OCI-LY1 (cell line): ENCODE data around the gene ABCG2.

Experiments used
- H2AFZ ChIP-seq: fragments of 200-600 bp; sonication (generic), shearing (Covaris generic); 2 replicates; pipeline ENCODE4 v1.6.0; 2014; ENCODE audit warnings: antibody characterized with exemption, mild to moderate bottlenecking, low read length
- H3F3A ChIP-seq: fragments of 200-600 bp; sonication (generic), shearing (Covaris generic); 2 replicates; pipeline ENCODE4 v1.6.0; 2014; ENCODE audit warnings: mild to moderate bottlenecking, antibody characterized with exemption, low read length, moderate library complexity; ENCODE audit not compliant: insufficient read depth
- H3K27ac ChIP-seq: fragments of 200-600 bp; sonication (generic); 2 replicates; pipeline ENCODE4 v1.5.1; 2014; ENCODE audit warnings: low read length, mixed run types, mild to moderate bottlenecking, low read depth; ENCODE audit not compliant: poor library complexity, severe bottlenecking
- H3K27me3 ChIP-seq: fragments of 200-600 bp; sonication (generic); 2 replicates; pipeline ENCODE4 v1.6.0; 2014; ENCODE audit warnings: antibody characterized with exemption, mild to moderate bottlenecking, low read length, moderate library complexity; ENCODE audit not compliant: insufficient read depth
- H3K36me3 ChIP-seq: fragments of 200-600 bp; sonication (generic); 2 replicates; pipeline ENCODE4 v1.6.1; 2014; ENCODE audit warnings: mild to moderate bottlenecking, antibody characterized with exemption, low read length, moderate library complexity, mixed read lengths; ENCODE audit not compliant: insufficient read depth
- H3K4me1 ChIP-seq: fragments of 200-600 bp; sonication (generic); 2 replicates; pipeline ENCODE4 v1.5.1; 2014; ENCODE audit warnings: mild to moderate bottlenecking, low read length, moderate library complexity; ENCODE audit not compliant: insufficient read depth, severe bottlenecking
- H3K4me2 ChIP-seq: fragments of 200-600 bp; sonication (generic), shearing (Covaris generic); 2 replicates; pipeline ENCODE4 v1.6.1; 2014; ENCODE audit warnings: low read length
- H3K4me3 ChIP-seq: fragments of 200-600 bp; sonication (generic); 2 replicates; pipeline ENCODE4 v1.5.1; 2014; ENCODE audit warnings: low read length, low read depth, mild to moderate bottlenecking, mixed read lengths; ENCODE audit not compliant: poor library complexity, severe bottlenecking
- H3K79me2 ChIP-seq: fragments of 200-600 bp; shearing (Covaris generic); 2 replicates; pipeline ENCODE4 v1.6.1; 2016; ENCODE audit warnings: mixed run types, low read length, mixed read lengths; ENCODE audit not compliant: insufficient read depth
- H3K9ac ChIP-seq: fragments of 200-600 bp; sonication (generic), shearing (Covaris generic); 2 replicates; pipeline ENCODE4 v1.6.1; 2014; ENCODE audit warnings: mild to moderate bottlenecking, low read length, mixed read lengths
- H3K9me2 ChIP-seq: fragments of 200-600 bp; sonication (generic), shearing (Covaris generic); 2 replicates; pipeline ENCODE4 v1.6.1; 2014; ENCODE audit warnings: low read depth, mild to moderate bottlenecking, low read length, mixed read lengths
- H3K9me3 ChIP-seq: fragments of 200-600 bp; shearing (Covaris generic); 2 replicates; pipeline ENCODE4 v1.6.1; 2014; ENCODE audit warnings: low read length, mixed read lengths
- H4K20me1 ChIP-seq: fragments of 200-600 bp; sonication (generic), shearing (Covaris generic); 2 replicates; pipeline ENCODE4 v1.6.0; 2016; ENCODE audit warnings: mild to moderate bottlenecking, low read length; ENCODE audit not compliant: insufficient read depth
- EZH2 ChIP-seq: fragments of 200-600 bp; sonication (generic), shearing (Covaris generic); IDR thresholded peaks from 2 replicates; pipeline ENCODE4 v1.8.0; 2017; ENCODE audit warnings: borderline replicate concordance, mixed run types, mild to moderate bottlenecking, antibody characterized with exemption, low read length, moderate library complexity, mixed read lengths
- TF ChIP-seq, protein P1 (sequence below): fragments of 200-600 bp; sonication (generic), shearing (Covaris generic); IDR thresholded peaks from 2 replicates; pipeline ENCODE4 v1.5.1; 2017; ENCODE audit warnings: mild to moderate bottlenecking, antibody characterized with exemption, low read length, moderate library complexity, mixed read lengths

ABCG2 gene

DNA sequence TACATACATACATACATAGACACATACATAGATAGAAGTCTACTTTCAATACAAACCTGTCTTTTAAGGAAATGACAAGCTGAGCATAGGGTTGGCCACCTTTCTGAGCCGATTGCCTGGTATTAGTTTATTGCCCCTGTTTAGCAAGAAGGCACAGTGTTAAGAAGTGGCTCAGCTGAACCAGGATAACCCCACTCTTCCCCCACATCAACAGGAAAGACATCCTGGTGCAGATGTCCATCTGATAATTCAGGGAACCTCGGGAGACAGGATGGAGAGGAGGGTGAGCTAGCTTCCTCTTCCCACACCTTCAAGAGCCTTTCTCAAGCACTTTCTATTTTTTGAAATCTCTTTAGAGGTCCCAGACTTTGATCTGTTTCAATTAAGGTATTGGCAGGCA lies 98.7 kb downstream of the ABCG2 start:
- H3K9ac ChIP-seq, result no peak overlapping the region
- no peaks in the 10 kb centered on the region for H4K20me1 ChIP-seq
- H3K27me3 ChIP-seq, result no peaks in the 10 kb centered on the region
- H2AFZ ChIP-seq, result no peak overlapping the region
- H3K4me3 ChIP-seq, result no peak overlapping the region
- no peak overlapping the region for H3K27ac ChIP-seq
- no peaks in the 10 kb centered on the region for H3K9me3 ChIP-seq
- H3K4me1 ChIP-seq, result no peaks in the 10 kb centered on the region
- no peaks in the 10 kb centered on the region for H3K9me2 ChIP-seq
- no peaks in the 10 kb centered on the region for H3K79me2 ChIP-seq
- H3K36me3 ChIP-seq, result no peaks in the 10 kb centered on the region
- no peak overlapping the region for H3K4me2 ChIP-seq
- H3F3A ChIP-seq, result no peaks in the 10 kb centered on the region
- TF ChIP-seq EZH2, result no peak
- TF ChIP-seq, protein P1, sequence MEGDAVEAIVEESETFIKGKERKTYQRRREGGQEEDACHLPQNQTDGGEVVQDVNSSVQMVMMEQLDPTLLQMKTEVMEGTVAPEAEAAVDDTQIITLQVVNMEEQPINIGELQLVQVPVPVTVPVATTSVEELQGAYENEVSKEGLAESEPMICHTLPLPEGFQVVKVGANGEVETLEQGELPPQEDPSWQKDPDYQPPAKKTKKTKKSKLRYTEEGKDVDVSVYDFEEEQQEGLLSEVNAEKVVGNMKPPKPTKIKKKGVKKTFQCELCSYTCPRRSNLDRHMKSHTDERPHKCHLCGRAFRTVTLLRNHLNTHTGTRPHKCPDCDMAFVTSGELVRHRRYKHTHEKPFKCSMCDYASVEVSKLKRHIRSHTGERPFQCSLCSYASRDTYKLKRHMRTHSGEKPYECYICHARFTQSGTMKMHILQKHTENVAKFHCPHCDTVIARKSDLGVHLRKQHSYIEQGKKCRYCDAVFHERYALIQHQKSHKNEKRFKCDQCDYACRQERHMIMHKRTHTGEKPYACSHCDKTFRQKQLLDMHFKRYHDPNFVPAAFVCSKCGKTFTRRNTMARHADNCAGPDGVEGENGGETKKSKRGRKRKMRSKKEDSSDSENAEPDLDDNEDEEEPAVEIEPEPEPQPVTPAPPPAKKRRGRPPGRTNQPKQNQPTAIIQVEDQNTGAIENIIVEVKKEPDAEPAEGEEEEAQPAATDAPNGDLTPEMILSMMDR, result no peak

DNA sequence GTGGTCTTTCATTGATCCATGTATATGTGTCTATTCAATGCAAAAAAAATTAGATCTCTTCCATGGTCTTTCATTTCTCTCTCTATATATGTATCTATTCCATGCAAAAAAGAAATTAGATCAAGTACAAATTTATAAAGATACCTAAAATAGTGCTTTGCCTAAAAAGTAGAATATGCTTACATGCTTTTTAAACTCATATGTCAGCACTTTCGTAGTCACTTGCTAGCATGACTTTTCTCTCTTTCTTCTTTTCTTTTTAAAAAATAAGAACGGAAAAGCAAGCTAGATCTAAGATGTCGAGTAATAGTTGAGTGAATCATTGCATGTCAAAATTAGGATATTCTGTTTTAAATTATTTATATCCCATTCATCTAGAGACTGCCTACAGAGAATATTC lies 100.1 kb downstream of the ABCG2 start:
- no peak overlapping the region for H3K4me3 ChIP-seq
- no peaks in the 10 kb centered on the region for H3K79me2 ChIP-seq
- H3K27ac ChIP-seq, result no peak overlapping the region
- H3K9me3 ChIP-seq, result no peaks in the 10 kb centered on the region
- H4K20me1 ChIP-seq, result no peaks in the 10 kb centered on the region
- H3K4me1 ChIP-seq, result no peaks in the 10 kb centered on the region
- H3F3A ChIP-seq, result no peaks in the 10 kb centered on the region
- TF ChIP-seq EZH2, result no peak
- TF ChIP-seq, protein P1, result no peak
- H3K36me3 ChIP-seq, result no peaks in the 10 kb centered on the region
- H3K27me3 ChIP-seq, result no peaks in the 10 kb centered on the region
- H3K9ac ChIP-seq, result no peak overlapping the region
- no peak overlapping the region for H2AFZ ChIP-seq
- no peak overlapping the region for H3K4me2 ChIP-seq
- H3K9me2 ChIP-seq, result no peaks in the 10 kb centered on the region

DNA sequence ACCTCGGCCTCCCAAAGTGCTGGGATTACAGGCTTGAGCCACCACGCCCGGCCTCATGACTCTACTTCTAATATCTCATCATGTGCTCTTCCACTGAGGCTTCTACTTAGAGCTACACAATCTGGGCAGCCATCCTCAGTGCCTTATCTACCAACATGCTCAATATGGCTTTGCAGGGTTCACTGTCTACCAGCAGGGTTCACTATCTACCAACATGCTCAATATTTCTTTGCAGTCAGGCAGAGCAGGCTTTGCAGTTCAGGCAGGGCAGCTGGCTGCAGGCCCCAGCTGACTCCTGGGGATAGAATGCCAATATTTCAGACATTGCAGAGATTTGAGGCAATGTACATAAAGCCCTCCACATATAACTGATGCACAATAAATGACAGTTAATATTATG lies 103.5 kb downstream of the ABCG2 start:
- Histone ChIP-seq H3K27me3 (no peaks in the 10 kb centered on the region), H2AFZ (no peak overlapping the region), H3K27ac (no peak overlapping the region), H3K4me3 (no peak overlapping the region), H3F3A (no peaks in the 10 kb centered on the region), H3K36me3 (no peaks in the 10 kb centered on the region), H3K9ac (no peak overlapping the region), H3K79me2 (no peaks in the 10 kb centered on the region), H3K4me1 (no peaks in the 10 kb centered on the region), H4K20me1 (no peaks in the 10 kb centered on the region), H3K9me2 (no peaks in the 10 kb centered on the region), H3K4me2 (no peak overlapping the region), H3K9me3 (no peaks in the 10 kb centered on the region)
- TF ChIP-seq, protein P1, result peak; percentile 41; the same call in 1 of the 2 replicates
- no peak for TF ChIP-seq EZH2
